ENCODE data around the gene FXYD7.
A peak's percentile ranks its signal among the peaks of the same experiment; 100 is the strongest.

Gene FXYD7

DNA sequence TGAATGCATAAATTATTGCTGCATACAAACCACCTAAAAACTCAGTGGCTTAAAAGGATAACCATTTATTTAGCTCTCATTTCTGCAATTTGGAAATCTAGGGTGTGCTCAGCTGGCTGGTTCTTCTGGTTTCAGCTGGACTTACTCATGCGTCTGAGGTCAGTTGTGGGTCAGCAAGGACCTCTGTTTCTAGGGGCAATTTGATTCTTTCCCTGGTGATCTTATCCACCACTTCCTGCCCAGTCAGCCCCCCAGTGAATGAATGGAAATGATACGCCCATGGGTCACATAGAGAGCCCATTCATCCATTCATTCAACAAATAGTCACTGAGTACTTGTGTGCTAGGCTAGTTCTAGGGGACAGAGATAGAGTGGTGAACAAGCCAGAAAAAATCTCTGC, 21.4 kb downstream of the FXYD7 start:
- POLR2A ChIA-PET = no interaction called here
- CTCF ChIA-PET = no interaction called here
- Histone ChIP-seq H3K9me3 (ENCODE audit: control insufficient read depth, insufficient read depth, low read depth, low read length) (peaks cover 9% of the 10 kb centered on the region), H3K4me1 (ENCODE audit: control insufficient read depth, insufficient read depth, low read length) (no peaks in the 10 kb centered on the region), H3K36me3 (ENCODE audit: control insufficient read depth in 2 of 2, insufficient read depth in 1 of 2, low read length in 2 of 2) (peaks cover 45 to 92% of the 10 kb centered on the region in 2 experiments), H3K27ac (ENCODE audit: extremely low read depth, low read depth, low read length) (no peak overlapping the region), H3K4me3 (ENCODE audit: low read depth, low read length) (no peak overlapping the region)
- TF ChIP-seq OVOL3 (tag by site-specific recombination; IDR thresholded peaks at IDR 0.05) (no peak), ZSCAN23 (tag by site-specific recombination; IDR thresholded peaks at IDR 0.05) (no peak), ZNF155 (tag by site-specific recombination; IDR thresholded peaks at IDR 0.05) (no peak), HOXA7 (CRISPR knock-in tag; IDR thresholded peaks at IDR 0.05; ENCODE audit: borderline replicate concordance) (no peak), ZNF48 (tag by site-specific recombination; IDR thresholded peaks at IDR 0.05) (no peak), ZNF157 (tag by site-specific recombination; IDR thresholded peaks at IDR 0.05) (no peak), ZNF571 (tag by site-specific recombination; IDR thresholded peaks at IDR 0.05) (no peak), YY2 (tag by site-specific recombination; IDR thresholded peaks at IDR 0.05) (no peak), ZNF140 (tag by site-specific recombination; IDR thresholded peaks at IDR 0.05) (no peak), ZNF211 (tag by site-specific recombination; IDR thresholded peaks at IDR 0.05; ENCODE audit: low read depth) (no peak), MYNN (tag by site-specific recombination; IDR thresholded peaks at IDR 0.05; ENCODE audit: borderline replicate concordance) (no peak), ZNF626 (tag by site-specific recombination; IDR thresholded peaks at IDR 0.05) (no peak), ZNF501 (tag by site-specific recombination; IDR thresholded peaks at IDR 0.05) (no peak), ZNF221 (tag by site-specific recombination; IDR thresholded peaks at IDR 0.05; ENCODE audit: borderline replicate concordance) (no peak)
- TF ChIP-seq, protein P1, sequence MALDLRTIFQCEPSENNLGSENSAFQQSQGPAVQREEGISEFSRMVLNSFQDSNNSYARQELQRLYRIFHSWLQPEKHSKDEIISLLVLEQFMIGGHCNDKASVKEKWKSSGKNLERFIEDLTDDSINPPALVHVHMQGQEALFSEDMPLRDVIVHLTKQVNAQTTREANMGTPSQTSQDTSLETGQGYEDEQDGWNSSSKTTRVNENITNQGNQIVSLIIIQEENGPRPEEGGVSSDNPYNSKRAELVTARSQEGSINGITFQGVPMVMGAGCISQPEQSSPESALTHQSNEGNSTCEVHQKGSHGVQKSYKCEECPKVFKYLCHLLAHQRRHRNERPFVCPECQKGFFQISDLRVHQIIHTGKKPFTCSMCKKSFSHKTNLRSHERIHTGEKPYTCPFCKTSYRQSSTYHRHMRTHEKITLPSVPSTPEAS (tag by site-specific recombination; IDR thresholded peaks at IDR 0.05) = no peak
- TF ChIP-seq, protein P2, sequence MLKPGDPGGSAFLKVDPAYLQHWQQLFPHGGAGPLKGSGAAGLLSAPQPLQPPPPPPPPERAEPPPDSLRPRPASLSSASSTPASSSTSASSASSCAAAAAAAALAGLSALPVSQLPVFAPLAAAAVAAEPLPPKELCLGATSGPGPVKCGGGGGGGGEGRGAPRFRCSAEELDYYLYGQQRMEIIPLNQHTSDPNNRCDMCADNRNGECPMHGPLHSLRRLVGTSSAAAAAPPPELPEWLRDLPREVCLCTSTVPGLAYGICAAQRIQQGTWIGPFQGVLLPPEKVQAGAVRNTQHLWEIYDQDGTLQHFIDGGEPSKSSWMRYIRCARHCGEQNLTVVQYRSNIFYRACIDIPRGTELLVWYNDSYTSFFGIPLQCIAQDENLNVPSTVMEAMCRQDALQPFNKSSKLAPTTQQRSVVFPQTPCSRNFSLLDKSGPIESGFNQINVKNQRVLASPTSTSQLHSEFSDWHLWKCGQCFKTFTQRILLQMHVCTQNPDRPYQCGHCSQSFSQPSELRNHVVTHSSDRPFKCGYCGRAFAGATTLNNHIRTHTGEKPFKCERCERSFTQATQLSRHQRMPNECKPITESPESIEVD (tag by site-specific recombination; IDR thresholded peaks at IDR 0.05) = no peak
- TF ChIP-seq, protein P3, sequence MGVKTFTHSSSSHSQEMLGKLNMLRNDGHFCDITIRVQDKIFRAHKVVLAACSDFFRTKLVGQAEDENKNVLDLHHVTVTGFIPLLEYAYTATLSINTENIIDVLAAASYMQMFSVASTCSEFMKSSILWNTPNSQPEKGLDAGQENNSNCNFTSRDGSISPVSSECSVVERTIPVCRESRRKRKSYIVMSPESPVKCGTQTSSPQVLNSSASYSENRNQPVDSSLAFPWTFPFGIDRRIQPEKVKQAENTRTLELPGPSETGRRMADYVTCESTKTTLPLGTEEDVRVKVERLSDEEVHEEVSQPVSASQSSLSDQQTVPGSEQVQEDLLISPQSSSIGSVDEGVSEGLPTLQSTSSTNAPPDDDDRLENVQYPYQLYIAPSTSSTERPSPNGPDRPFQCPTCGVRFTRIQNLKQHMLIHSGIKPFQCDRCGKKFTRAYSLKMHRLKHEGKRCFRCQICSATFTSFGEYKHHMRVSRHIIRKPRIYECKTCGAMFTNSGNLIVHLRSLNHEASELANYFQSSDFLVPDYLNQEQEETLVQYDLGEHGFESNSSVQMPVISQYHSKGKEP (tag by site-specific recombination; IDR thresholded peaks at IDR 0.05) = no peak

DNA sequence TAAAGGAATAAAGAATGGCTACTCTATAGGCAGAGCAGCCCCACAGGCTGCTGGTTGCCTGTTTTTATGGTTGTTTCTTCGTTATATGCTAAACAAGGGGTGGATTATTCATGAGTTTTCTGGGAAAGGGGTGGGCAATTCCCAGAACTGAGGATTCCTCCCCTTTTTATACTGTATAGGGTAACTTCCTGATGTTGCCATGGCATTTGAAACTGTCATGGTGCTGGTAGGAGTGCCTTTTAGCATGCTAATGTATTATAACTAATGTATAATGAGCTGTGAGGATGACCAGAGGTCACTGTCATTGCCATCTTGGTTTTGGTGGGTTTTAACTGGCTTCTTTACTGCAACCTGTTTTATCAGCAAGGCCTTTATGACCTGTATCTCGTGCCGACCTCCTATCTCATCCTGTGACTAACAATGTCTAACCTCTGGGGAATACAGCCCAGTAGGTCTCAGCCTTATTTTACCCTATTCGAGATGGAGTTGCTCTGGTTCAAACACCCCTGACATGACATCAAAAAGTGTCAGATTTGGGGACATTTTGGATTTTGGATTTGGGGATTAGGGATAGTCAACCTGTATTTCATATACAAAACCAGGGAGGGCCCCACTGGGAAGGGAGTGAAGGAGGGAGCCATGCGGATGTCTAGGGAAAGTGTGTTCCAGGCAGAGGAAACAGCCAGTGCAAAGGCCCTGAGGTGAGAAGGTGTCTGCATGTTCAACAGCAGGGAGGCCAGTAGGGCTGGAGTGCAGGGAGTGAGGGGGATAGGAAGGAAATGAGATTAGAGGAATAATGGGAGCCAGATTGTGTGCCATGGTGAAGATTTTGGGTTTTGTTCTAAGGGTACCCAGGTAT, 22.4 kb downstream of the FXYD7 start:
- TF ChIP-seq ZNF140 (tag by site-specific recombination; IDR thresholded peaks at IDR 0.05) (no peak), RBAK (tag by site-specific recombination; IDR thresholded peaks at IDR 0.05) (no peak), ZNF623 (tag by site-specific recombination; IDR thresholded peaks at IDR 0.05) (peak; percentile 93)
- POLR2A ChIA-PET = no interaction called here
- CTCF ChIA-PET = interaction anchor here (3.6 kb wide), 1 partner anchor 11 kb away, joined by 10 read pairs; the partner anchor contains the start of gene FXYD5
- Histone ChIP-seq H3K4me3 (ENCODE audit: low read depth, low read length) (no peak overlapping the region), H3K9me3 (ENCODE audit: control insufficient read depth, insufficient read depth, low read depth, low read length) (peaks cover 9% of the 10 kb centered on the region), H3K27ac (ENCODE audit: extremely low read depth, low read depth, low read length) (no peak overlapping the region), H3K36me3 (ENCODE audit: control insufficient read depth in 2 of 2, insufficient read depth in 1 of 2, low read length in 2 of 2) (peaks cover 35 to 91% of the 10 kb centered on the region in 2 experiments), H3K4me1 (ENCODE audit: control insufficient read depth, insufficient read depth, low read length) (no peaks in the 10 kb centered on the region)
